ENCODE data around the gene SIGLEC9. TPM values are rescaled to one million over a fixed set of nuclear protein-coding genes. Genes with fewer than 3 reads are reported as not detected.

Gene SIGLEC9
- total and polyA plus RNA-seq, 2 donors (not counting 1 experiment from before 2014, with no cell fraction given) = 0.72 TPM; not detected in 1

DNA sequence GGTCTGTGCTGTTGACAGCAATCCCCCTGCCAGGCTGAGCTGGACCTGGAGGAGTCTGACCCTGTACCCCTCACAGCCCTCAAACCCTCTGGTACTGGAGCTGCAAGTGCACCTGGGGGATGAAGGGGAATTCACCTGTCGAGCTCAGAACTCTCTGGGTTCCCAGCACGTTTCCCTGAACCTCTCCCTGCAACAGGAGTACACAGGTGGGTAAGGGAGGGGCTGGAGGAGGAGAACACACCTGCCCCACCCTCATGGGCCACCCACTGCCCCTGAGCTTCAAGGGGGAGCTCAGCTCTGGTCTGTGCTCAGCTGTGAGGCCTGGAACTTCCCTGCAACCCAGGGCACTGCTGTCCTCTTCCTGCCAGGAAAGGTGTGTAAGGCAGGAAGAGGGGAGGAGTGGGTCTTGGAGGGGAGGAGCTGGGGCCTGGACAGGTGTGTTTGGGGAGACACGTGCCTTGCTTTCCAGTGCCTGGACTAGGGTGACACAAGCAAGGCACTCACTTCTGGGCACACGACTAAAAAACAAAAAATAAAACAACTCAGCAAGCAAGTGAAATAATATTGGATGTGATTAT is 21.3 kb downstream of the SIGLEC9 start:
- CTCF ChIA-PET = no interaction called here
- no peaks in the 10 kb centered on the region for H3K4me1 ChIP-seq (ENCODE audit: control insufficient read depth in 2 of 2, insufficient read depth in 2 of 2, low read length in 2 of 2)
- WGBS (ENCODE audit: insufficient coverage) = no CpG with 5 or more reads among the region's 4 CpGs
- H3K36me3 ChIP-seq (replicated peaks in 1 of 2; ENCODE audit: control extremely low read depth in 1 of 2, control insufficient read depth in 1 of 2, extremely low read depth in 1 of 2, insufficient read depth in 2 of 2, low read length in 1 of 2) = no peaks in the 10 kb centered on the region
- H3K27ac ChIP-seq (ENCODE audit: low read length in 2 of 2) = no peak overlapping the region
- H3K9ac ChIP-seq (ENCODE audit: low read length) = no peak overlapping the region
- POLR2A ChIA-PET = no interaction called here
- peaks cover 0 to 16% (median 0%) of the 10 kb centered on the region in 4 experiments for H3K27me3 ChIP-seq (replicated peaks in 1 of 4; ENCODE audit: control extremely low read depth in 1 of 4, control insufficient read depth in 3 of 4, insufficient read depth in 4 of 4, low read length in 3 of 4)
- no peak overlapping the region for H3K4me3 ChIP-seq (ENCODE audit: control extremely low read depth in 1 of 5, extremely low read depth in 1 of 5, insufficient read depth in 1 of 5, low read depth in 2 of 5, low read length in 4 of 5)
- H3K79me2 ChIP-seq (ENCODE audit: control insufficient read depth, insufficient read depth, low read length) = no peaks in the 10 kb centered on the region
- no peak overlapping the region for H3K27ac Mint-ChIP-seq
- no peaks in the 10 kb centered on the region for H3K9me3 ChIP-seq (ENCODE audit: control extremely low read depth in 1 of 3, control insufficient read depth in 2 of 3, insufficient read depth in 1 of 3, low read length in 2 of 3)
- no peak for ATAC-seq (ENCODE audit: low read depth)
- H3K4me3 Mint-ChIP-seq = no peak overlapping the region
- H3K27me3 Mint-ChIP-seq = peaks cover 39% of the 10 kb centered on the region
- TF ChIP-seq, protein P1, sequence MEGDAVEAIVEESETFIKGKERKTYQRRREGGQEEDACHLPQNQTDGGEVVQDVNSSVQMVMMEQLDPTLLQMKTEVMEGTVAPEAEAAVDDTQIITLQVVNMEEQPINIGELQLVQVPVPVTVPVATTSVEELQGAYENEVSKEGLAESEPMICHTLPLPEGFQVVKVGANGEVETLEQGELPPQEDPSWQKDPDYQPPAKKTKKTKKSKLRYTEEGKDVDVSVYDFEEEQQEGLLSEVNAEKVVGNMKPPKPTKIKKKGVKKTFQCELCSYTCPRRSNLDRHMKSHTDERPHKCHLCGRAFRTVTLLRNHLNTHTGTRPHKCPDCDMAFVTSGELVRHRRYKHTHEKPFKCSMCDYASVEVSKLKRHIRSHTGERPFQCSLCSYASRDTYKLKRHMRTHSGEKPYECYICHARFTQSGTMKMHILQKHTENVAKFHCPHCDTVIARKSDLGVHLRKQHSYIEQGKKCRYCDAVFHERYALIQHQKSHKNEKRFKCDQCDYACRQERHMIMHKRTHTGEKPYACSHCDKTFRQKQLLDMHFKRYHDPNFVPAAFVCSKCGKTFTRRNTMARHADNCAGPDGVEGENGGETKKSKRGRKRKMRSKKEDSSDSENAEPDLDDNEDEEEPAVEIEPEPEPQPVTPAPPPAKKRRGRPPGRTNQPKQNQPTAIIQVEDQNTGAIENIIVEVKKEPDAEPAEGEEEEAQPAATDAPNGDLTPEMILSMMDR (IDR thresholded peaks at IDR 0.05) = no peak
- no peak for TF ChIP-seq EZH2 (IDR thresholded peaks at IDR 0.05; ENCODE audit: borderline replicate concordance, insufficient read depth, low read depth, low read length, poor library complexity, severe bottlenecking)
- intact Hi-C loops (cut with micrococcal nuclease) = no loop called here
- DNase-seq = no peak
- H3K9me3 Mint-ChIP-seq (ENCODE audit: insufficient read depth) = no peaks in the 10 kb centered on the region
- peaks cover 3% of the 10 kb centered on the region for H3K4me1 Mint-ChIP-seq
- H3K4me2 ChIP-seq (replicated peaks; ENCODE audit: low read depth, low read length, poor library complexity, severe bottlenecking) = no peak overlapping the region
- H2AFZ ChIP-seq (ENCODE audit: insufficient read depth, low read depth, low read length, poor library complexity, severe bottlenecking) = no peak overlapping the region
- no peaks in the 10 kb centered on the region for H4K20me1 ChIP-seq (ENCODE audit: control insufficient read depth, insufficient read depth, low read length, poor library complexity, severe bottlenecking)

DNA sequence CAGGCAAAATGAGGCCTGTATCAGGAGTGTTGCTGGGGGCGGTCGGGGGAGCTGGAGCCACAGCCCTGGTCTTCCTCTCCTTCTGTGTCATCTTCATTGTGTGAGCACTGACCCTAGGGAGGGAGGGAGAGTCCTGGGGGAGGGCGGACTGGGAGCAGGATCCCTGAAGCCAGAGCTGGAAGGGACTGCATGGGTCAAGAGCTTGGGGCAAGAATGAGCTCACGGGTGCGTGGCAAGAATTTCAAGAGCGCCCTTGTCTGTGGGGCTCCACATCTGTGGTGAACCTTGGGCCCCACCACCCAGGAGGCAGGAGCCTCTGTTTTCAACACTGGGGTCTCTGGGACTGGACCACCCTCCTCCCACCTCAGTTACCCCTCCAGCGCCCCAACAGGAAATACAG is 22.0 kb downstream of the SIGLEC9 start:
- H3K27ac Mint-ChIP-seq = no peak overlapping the region

More for the DNA sequence above, 22.0 kb downstream of the SIGLEC9 start:
- H3K4me1 ChIP-seq (ENCODE audit: control insufficient read depth in 2 of 2, insufficient read depth in 2 of 2, low read length in 2 of 2) = no peaks in the 10 kb centered on the region
- intact Hi-C loops (cut with micrococcal nuclease) = no loop called here
- H3K4me3 ChIP-seq (ENCODE audit: control extremely low read depth in 1 of 5, extremely low read depth in 1 of 5, insufficient read depth in 1 of 5, low read depth in 2 of 5, low read length in 4 of 5) = no peak overlapping the region
- no peak overlapping the region for H3K4me2 ChIP-seq (replicated peaks; ENCODE audit: low read depth, low read length, poor library complexity, severe bottlenecking)
- peaks cover 0 to 18% (median 0%) of the 10 kb centered on the region in 4 experiments for H3K27me3 ChIP-seq (replicated peaks in 1 of 4; ENCODE audit: control extremely low read depth in 1 of 4, control insufficient read depth in 3 of 4, insufficient read depth in 4 of 4, low read length in 3 of 4)
- ChIA-PET POLR2A (no interaction called here), CTCF (no interaction called here)
- TF ChIP-seq, protein P1 (IDR thresholded peaks at IDR 0.05) = no peak
- TF ChIP-seq EZH2 (IDR thresholded peaks at IDR 0.05; ENCODE audit: borderline replicate concordance, insufficient read depth, low read depth, low read length, poor library complexity, severe bottlenecking) = no peak
- WGBS (ENCODE audit: insufficient coverage) = 83% methylated on average over 5 of the region's 7 CpGs
- no peak overlapping the region for H3K27ac ChIP-seq (ENCODE audit: low read length in 2 of 2)
- Mint-ChIP-seq H3K4me1 (peaks cover 3% of the 10 kb centered on the region), H3K9me3 (ENCODE audit: insufficient read depth) (no peaks in the 10 kb centered on the region), H3K4me3 (no peak overlapping the region), H3K27me3 (peaks cover 40% of the 10 kb centered on the region)
- no peak for ATAC-seq (ENCODE audit: low read depth)
- H2AFZ ChIP-seq (ENCODE audit: insufficient read depth, low read depth, low read length, poor library complexity, severe bottlenecking) = no peak overlapping the region
- DNase-seq = no peak
- H4K20me1 ChIP-seq (ENCODE audit: control insufficient read depth, insufficient read depth, low read length, poor library complexity, severe bottlenecking) = no peaks in the 10 kb centered on the region
- H3K36me3 ChIP-seq (replicated peaks in 1 of 2; ENCODE audit: control extremely low read depth in 1 of 2, control insufficient read depth in 1 of 2, extremely low read depth in 1 of 2, insufficient read depth in 2 of 2, low read length in 1 of 2) = no peaks in the 10 kb centered on the region
- no peak overlapping the region for H3K9ac ChIP-seq (ENCODE audit: low read length)
- H3K79me2 ChIP-seq (ENCODE audit: control insufficient read depth, insufficient read depth, low read length) = no peaks in the 10 kb centered on the region
- H3K9me3 ChIP-seq (ENCODE audit: control extremely low read depth in 1 of 3, control insufficient read depth in 2 of 3, insufficient read depth in 1 of 3, low read length in 2 of 3) = peaks cover 0 to 1% (median 0%) of the 10 kb centered on the region in 3 donors
